ENCODE measurements around the gene MOV10L1. TPM values are rescaled to one million over a fixed set of nuclear protein-coding genes. Genes with fewer than 3 reads are reported as not detected.

MOV10L1 gene
- total RNA-seq, 1 donor from 2014 or later = not detected

DNA sequence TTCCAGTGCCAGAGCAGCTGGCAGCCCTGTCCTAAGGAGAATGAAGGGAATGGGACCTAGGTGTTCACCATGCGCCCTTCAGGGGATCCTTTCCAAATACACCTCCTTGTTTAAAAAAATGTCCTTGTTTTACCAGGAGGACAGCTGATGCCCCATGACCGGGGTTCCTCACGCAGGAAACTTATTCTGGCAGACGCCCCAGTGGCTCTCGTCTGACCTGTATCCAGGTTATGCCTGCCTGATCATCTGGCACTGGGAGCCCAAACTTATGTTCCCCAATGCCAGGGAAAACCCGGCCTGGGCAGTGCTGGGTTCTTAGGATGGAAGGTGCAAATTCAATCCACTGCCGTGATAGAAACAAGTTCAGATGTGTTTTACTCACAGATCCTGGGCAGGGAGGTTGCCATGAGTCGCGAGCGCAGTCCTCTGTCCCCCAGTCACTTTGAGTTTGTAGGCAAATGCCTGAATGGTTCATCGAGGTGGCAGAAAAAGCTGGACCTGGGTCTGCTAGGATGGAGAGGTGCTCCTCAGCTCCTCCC lies 31.5 kb downstream of the MOV10L1 start:
- Histone ChIP-seq H3K27ac (no peak overlapping the region), H3K27me3 (no peaks in the 10 kb centered on the region), H3K4me3 (no peak overlapping the region), H3K4me1 (peaks cover 0 to 9% of the 10 kb centered on the region in 2 donors), H3K9me3 (peaks cover 13 to 17% of the 10 kb centered on the region in 2 donors), H3K36me3 (no peaks in the 10 kb centered on the region)
- intact Hi-C loops (cut with DNase I) = no loop called here
- TF ChIP-seq, protein P1, sequence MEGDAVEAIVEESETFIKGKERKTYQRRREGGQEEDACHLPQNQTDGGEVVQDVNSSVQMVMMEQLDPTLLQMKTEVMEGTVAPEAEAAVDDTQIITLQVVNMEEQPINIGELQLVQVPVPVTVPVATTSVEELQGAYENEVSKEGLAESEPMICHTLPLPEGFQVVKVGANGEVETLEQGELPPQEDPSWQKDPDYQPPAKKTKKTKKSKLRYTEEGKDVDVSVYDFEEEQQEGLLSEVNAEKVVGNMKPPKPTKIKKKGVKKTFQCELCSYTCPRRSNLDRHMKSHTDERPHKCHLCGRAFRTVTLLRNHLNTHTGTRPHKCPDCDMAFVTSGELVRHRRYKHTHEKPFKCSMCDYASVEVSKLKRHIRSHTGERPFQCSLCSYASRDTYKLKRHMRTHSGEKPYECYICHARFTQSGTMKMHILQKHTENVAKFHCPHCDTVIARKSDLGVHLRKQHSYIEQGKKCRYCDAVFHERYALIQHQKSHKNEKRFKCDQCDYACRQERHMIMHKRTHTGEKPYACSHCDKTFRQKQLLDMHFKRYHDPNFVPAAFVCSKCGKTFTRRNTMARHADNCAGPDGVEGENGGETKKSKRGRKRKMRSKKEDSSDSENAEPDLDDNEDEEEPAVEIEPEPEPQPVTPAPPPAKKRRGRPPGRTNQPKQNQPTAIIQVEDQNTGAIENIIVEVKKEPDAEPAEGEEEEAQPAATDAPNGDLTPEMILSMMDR (IDR thresholded peaks at IDR 0.05) = no peak
- DNase-seq (ENCODE audit: low spot score in 2 of 2) = no peak

DNA sequence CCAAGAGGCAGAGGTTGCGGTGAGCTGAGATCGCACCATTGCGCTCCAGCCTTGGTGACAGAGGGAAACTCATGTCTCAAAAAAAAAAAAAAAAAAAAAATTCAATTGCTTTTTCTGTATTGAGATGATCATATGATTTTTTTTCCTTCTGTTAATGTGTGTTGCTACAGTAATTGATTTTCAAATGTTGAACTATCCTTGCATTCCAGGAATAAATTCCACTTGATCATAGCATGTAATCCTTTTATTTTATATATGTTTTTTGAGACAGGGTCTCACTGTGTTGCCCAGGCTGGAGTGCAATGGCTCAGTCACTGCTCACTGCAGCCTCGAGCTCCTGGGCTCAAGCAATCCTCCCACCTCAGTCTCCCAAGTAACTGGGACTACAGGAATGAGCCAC lies 33.3 kb downstream of the MOV10L1 start:
- intact Hi-C loops (cut with DNase I) = no loop called here
- TF ChIP-seq, protein P1 (IDR thresholded peaks at IDR 0.05) = no peak
- Histone ChIP-seq H3K27ac (no peak overlapping the region), H3K4me3 (no peak overlapping the region), H3K4me1 (peaks cover 0 to 9% of the 10 kb centered on the region in 2 donors), H3K36me3 (no peaks in the 10 kb centered on the region), H3K27me3 (no peaks in the 10 kb centered on the region), H3K9me3 (peaks cover 13 to 17% of the 10 kb centered on the region in 2 donors)
- DNase-seq (ENCODE audit: low spot score in 2 of 2) = no peak

DNA sequence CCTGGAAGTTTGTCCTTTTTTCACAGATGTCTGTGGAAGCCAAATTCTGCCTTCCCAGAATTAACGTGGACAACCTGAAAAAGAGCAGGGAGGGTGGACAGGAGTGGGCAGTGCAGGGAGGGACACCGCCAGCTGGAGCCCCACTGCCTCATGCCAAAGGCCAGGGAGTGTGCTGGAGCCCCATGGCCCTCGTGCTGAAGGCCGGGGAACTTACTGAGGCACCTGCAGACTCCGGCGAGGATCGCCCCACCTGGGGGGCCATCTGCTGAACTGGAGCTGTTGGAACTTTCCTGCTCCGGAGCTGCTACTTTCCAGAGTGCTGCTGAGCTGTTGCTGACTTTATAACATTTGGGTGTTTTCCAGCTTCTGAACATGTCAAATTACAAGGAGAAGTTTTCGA lies 35.2 kb downstream of the MOV10L1 start:
- no peaks in the 10 kb centered on the region for H3K36me3 ChIP-seq
- no peaks in the 10 kb centered on the region for H3K27me3 ChIP-seq
- H3K9me3 ChIP-seq = peaks cover 13 to 17% of the 10 kb centered on the region in 2 donors
- H3K27ac ChIP-seq = no peak overlapping the region
- no peaks in the 10 kb centered on the region for H3K4me1 ChIP-seq
- no peak for DNase-seq (ENCODE audit: low spot score in 2 of 2)
- TF ChIP-seq, protein P1 (IDR thresholded peaks at IDR 0.05) = no peak
- no peak overlapping the region for H3K4me3 ChIP-seq
- intact Hi-C loops (cut with DNase I) = no loop called here

DNA sequence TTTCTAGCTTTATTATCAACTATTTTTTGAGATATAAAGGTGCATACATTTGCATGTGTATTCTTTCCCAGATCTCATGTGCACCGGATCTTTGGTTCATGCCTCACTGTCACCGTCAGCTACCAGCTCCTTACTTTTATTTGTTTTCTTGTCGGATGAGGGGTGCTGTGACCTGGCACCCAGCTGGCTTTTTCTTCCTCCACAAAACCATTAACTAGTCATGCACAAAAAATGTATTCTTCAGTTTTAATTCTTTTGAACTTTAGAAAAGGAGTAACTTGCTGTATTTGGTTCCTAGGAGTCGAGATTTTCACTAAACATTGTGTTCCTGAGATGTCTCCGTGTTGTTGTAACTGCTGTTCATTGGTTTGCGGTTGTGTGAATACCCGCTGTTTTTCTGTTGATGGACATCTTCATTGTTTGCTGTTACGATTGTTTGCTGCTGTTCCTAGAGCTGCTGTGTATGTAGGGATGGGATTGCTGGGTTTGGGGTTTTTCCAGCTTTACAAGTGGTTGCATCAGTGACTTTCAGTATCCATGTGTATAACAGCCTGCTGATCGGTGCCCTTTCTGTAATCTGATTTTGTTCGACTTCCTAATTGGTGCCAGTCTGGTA lies 39.4 kb downstream of the MOV10L1 start:
- no peak overlapping the region for H3K27ac ChIP-seq
- no peaks in the 10 kb centered on the region for H3K27me3 ChIP-seq
- no peaks in the 10 kb centered on the region for H3K36me3 ChIP-seq
- DNase-seq (ENCODE audit: low spot score in 2 of 2) = no peak
- TF ChIP-seq, protein P1 (IDR thresholded peaks at IDR 0.05) = no peak
- H3K9me3 ChIP-seq = no peaks in the 10 kb centered on the region
- H3K4me1 ChIP-seq = no peaks in the 10 kb centered on the region
- H3K4me3 ChIP-seq = no peak overlapping the region
- intact Hi-C loops (cut with DNase I) = no loop called here

DNA sequence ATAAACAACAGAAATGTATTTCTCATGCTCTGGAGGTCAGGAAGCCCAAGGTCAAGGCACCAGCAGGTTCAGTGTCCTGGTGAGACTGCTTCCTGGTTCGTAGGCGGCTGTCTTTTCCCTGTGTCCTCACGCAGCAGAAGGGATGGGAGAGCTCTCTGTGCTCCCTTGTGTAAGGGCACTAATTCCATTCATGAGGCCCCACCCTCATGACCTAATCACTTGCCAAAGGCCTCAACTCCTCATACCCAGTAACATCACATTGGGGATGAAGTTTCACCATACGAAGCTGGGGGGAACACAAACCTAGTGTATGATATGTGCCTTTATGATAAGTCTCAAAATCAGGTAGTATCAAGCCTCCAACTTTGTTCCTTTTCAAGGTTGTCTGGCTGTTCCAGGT lies 42.1 kb downstream of the MOV10L1 start:
- no peaks in the 10 kb centered on the region for H3K36me3 ChIP-seq
- H3K27me3 ChIP-seq = no peaks in the 10 kb centered on the region
- H3K9me3 ChIP-seq = no peaks in the 10 kb centered on the region
- intact Hi-C loops (cut with DNase I) = no loop called here
- TF ChIP-seq, protein P1 (IDR thresholded peaks at IDR 0.05) = no peak
- no peak overlapping the region for H3K4me3 ChIP-seq
- no peak for DNase-seq (ENCODE audit: low spot score in 2 of 2)
- H3K4me1 ChIP-seq = peaks cover 0 to 3% of the 10 kb centered on the region in 2 donors
- H3K27ac ChIP-seq = no peak overlapping the region

All from ascending aorta (tissue), 2 donors.